Tibial nerve (tissue), 4 donors: ENCODE measurements around the gene OTOP3. TPM values are rescaled to one million over a fixed set of nuclear protein-coding genes. Genes with fewer than 3 reads are reported as not detected.

ENCODE experiments used
- DNase-seq, 2 donors: peaks; one replicate each; pipeline ENCODE4 v3.0.0-alpha.2; 2019; ENCODE audit warnings: low spot score in 2 of 2
- H3K27ac ChIP-seq, 4 donors: fragments of 200-600 bp; sonication (generic) in 3 of 4; one replicate each; pipeline ENCODE4 v1.5.1; 2017 to 2019; ENCODE audit warnings: mild to moderate bottlenecking in 1 of 4
- H3K27me3 ChIP-seq, 2 donors: fragments of 200-600 bp; sonication (generic) in 1 of 2; one replicate each; pipeline versions ENCODE4 v1.5.1 to v1.6.0; 2017 to 2019
- H3K36me3 ChIP-seq, 3 donors: fragments of 200-600 bp; sonication (generic); one replicate each; pipeline ENCODE4 v1.5.1; 2018 to 2019
- H3K4me1 ChIP-seq, 4 donors: fragments of 200-600 bp; sonication (generic) in 3 of 4; one replicate each; pipeline ENCODE4 v1.5.1; 2017 to 2019
- H3K4me3 ChIP-seq, 4 donors: fragments of 200-600 bp; sonication (generic) in 3 of 4; one replicate each; pipeline ENCODE4 v1.5.1; 2017 to 2019; ENCODE audit warnings: mild to moderate bottlenecking in 1 of 4, moderate library complexity in 1 of 4
- H3K9me3 ChIP-seq, 4 donors: fragments of 200-600 bp; sonication (generic) in 3 of 4; one replicate each; pipeline ENCODE4 v1.5.1; 2017 to 2019
- CTCF ChIP-seq, 5 experiments: fragments of 200-600 bp in 3 of 5; fragments of 450-650 bp in 2 of 5; sonication (generic) in 3 of 5; IDR thresholded peaks; one replicate each; pipeline ENCODE4 v1.5.1; 2016 to 2019; ENCODE audit warnings: antibody characterized with exemption in 5 of 5, mild to moderate bottlenecking in 3 of 5, moderate library complexity in 2 of 5
- EP300 ChIP-seq, 2 donors: sonication (generic); formaldehyde crosslinking; IDR thresholded peaks; one replicate each; pipeline ENCODE4 v1.6.1; 2017; ENCODE audit warnings: antibody characterized with exemption in 2 of 2, mild to moderate bottlenecking in 1 of 2
- POLR2A ChIP-seq, 2 donors: fragments of 450-650 bp; IDR thresholded peaks; one replicate each; pipeline ENCODE4 v1.6.1; 2017; ENCODE audit warnings: antibody characterized with exemption in 2 of 2, mild to moderate bottlenecking in 2 of 2, moderate library complexity in 2 of 2
- WGBS, 2 donors: methylation state at CpG; one replicate each; pipeline ENCODE4 v1.1.5; 2018; 5-methylcytosine and 5-hydroxymethylcytosine counted together
- total RNA-seq, 4 donors: library from RNA; depleted of rRNA; stranded (reverse); fragments of >200 nt; gene quantifications; one replicate each; pipeline ENCODE4 v1.1.0, GENCODE V29; 2016

The OTOP3 gene
- total RNA-seq, 4 donors from 2014 or later, result not detected

DNA sequence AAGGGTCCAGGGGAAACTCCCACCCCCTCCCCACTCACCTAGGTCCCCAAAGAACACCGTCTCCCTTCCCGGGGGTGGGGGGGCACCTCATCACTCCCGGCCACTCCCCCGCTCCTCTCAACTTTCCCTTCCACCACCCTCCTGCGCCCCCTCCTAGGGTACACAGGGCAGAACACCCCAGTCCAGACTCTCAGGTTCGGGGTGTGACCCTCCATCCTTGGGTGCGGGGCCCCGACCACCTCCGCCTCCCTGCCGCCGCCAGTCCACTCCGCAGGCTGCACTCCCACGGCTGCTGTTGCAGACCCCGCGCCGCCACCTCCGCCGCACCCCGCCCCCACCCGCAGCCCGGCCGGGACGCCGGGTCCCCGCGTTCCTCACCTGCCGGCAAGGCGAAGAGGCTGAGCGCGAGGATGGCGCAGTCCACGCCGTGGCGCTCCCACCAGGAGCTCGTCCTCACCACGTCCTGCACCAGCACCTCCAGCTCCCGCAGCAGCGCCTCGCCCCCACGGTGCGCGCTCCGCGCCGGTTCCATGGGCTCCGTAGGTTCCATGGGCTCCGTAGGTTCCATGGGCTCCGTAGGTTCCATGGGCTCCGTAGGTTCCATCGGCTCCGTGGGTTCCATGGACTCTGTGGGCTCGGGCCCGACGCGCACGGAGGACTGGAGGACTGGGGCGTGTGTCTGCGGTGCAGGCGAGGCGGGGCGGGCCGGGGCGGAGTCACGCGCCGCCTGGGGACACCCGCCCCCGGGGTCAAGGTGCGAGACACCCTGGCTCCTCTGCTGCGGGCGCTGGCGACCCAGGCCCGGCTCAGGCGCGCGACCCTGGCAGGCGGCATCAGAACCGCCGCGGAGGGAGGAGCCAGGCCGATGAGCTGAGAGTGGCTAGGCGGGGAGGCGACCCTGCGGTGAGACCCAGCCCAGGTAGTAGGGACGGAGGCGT lies 42.5 kb upstream of the OTOP3 start, which contains the start of gene FADS6:
TSS of gene FADS6 (minus strand) at position 660 of the 938 bp plus-strand sequence. CDS start at position 622, 38 bp downstream.
- Histone ChIP-seq H3K36me3 (no peaks in the 10 kb centered on the region), H3K27ac (no peak within 1 kb of the TSS), H3K9me3 (no peaks in the 10 kb centered on the region), H3K4me3 (peak within 1 kb of the TSS in 2 of 4 donors; percentile 24 to 33), H3K4me1 (peaks cover 0 to 13% (median 9%) of the 10 kb centered on the region in 4 donors), H3K27me3 (peaks cover 0 to 53% of the 10 kb centered on the region in 2 donors)
- TF ChIP-seq POLR2A (IDR thresholded peaks at IDR 0.05), result no peak
- TF ChIP-seq EP300 (IDR thresholded peaks at IDR 0.05), result no peak
- TF ChIP-seq CTCF (IDR thresholded peaks at IDR 0.05), result no peak
- WGBS, 2 donors, result 4 to 9% methylated on average over 45 to 47 of the region's 86 CpGs
- no peak for DNase-seq

- peaks cover 0 to 13% (median 9%) of the 10 kb centered on the region in 4 donors for H3K4me1 ChIP-seq
- no peaks in the 10 kb centered on the region for H3K9me3 ChIP-seq
- no peak for DNase-seq
- no peaks in the 10 kb centered on the region for H3K36me3 ChIP-seq
- TF ChIP-seq CTCF (IDR thresholded peaks at IDR 0.05) (no peak), EP300 (IDR thresholded peaks at IDR 0.05) (no peak), POLR2A (IDR thresholded peaks at IDR 0.05) (no peak)
- H3K27me3 ChIP-seq, result peaks cover 0 to 53% of the 10 kb centered on the region in 2 donors
- peak overlapping the region in 2 of 4 donors; percentile 24 to 33 for H3K4me3 ChIP-seq
- H3K27ac ChIP-seq, result no peak overlapping the region
- 26 to 28% methylated on average over 17 to 19 of the region's 22 CpGs for WGBS, 2 donors
These were observed 41.6 kb upstream of the OTOP3 start for GRCh38 chr17:74893936-74894671.

DNA sequence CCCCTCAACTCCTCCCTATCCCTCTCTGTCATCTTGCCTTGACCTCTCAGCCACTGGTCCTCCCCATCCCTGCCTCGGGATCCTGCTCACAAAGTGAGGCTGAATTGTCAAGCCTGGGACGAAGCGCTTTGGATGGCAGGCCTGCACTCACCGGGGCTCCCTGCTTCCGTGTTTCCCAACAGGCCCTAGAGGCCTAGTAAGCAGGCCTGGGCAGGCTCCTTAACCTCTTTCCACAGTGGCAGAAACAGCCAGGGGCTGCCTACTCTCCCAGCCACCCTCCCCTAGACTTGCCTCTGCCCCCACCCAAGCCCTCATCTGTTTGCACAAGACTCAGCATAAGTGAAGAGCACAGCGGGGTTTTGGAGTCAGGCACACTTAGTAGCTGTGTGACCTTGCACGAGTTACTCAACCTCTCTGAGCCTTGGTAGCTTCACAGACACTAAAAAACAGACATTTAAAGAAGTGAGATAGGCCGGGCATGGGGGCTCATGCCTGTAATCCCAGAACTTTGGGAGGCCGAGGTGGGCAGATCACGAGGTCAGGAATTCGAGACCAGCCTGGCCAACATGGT lies 37.2 kb upstream of the OTOP3 start:
- H3K27me3 ChIP-seq, result peaks cover 0 to 41% of the 10 kb centered on the region in 2 donors
- 79 to 85% methylated on average over 11 of the region's 11 CpGs for WGBS, 2 donors
- no peak overlapping the region for H3K27ac ChIP-seq
- no peak for TF ChIP-seq EP300 (IDR thresholded peaks at IDR 0.05)
- no peak for TF ChIP-seq CTCF (IDR thresholded peaks at IDR 0.05)
- TF ChIP-seq POLR2A (IDR thresholded peaks at IDR 0.05), result no peak
- H3K9me3 ChIP-seq, result no peaks in the 10 kb centered on the region
- no peak overlapping the region for H3K4me3 ChIP-seq
- H3K36me3 ChIP-seq, result no peaks in the 10 kb centered on the region
- no peak for DNase-seq
- peaks cover 0 to 5% (median 3%) of the 10 kb centered on the region in 4 donors for H3K4me1 ChIP-seq

DNA sequence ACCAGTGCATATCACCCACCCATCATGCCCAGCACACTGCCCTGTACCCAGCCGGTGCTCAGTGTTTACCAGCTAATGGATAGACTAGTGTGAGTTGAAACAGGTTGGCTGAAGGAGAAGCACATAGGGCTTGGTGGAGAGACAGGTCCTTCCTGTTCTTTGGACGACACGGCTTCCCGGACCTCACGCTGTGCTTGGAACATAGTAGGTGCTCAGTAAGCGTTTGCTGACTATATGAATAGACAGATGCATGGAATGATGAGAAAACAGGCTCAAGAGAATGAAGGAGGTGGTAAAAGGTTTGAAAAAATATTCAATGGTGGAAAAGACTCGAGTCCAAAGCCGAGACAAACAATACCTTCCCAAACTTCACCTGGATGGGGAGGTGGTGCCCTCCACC lies 35.5 kb upstream of the OTOP3 start:
- H3K4me3 ChIP-seq, result no peak overlapping the region
- peaks cover 0 to 41% of the 10 kb centered on the region in 2 donors for H3K27me3 ChIP-seq
- H3K36me3 ChIP-seq, result no peaks in the 10 kb centered on the region
- H3K27ac ChIP-seq, result no peak overlapping the region
- DNase-seq, result no peak
- TF ChIP-seq POLR2A (IDR thresholded peaks at IDR 0.05) (no peak), EP300 (IDR thresholded peaks at IDR 0.05) (no peak), CTCF (IDR thresholded peaks at IDR 0.05) (no peak)
- H3K9me3 ChIP-seq, result no peaks in the 10 kb centered on the region
- 88 to 89% methylated on average over 8 of the region's 8 CpGs for WGBS, 2 donors
- no peaks in the 10 kb centered on the region for H3K4me1 ChIP-seq
